ENCODE results near the gene CCDC54.

DNA sequence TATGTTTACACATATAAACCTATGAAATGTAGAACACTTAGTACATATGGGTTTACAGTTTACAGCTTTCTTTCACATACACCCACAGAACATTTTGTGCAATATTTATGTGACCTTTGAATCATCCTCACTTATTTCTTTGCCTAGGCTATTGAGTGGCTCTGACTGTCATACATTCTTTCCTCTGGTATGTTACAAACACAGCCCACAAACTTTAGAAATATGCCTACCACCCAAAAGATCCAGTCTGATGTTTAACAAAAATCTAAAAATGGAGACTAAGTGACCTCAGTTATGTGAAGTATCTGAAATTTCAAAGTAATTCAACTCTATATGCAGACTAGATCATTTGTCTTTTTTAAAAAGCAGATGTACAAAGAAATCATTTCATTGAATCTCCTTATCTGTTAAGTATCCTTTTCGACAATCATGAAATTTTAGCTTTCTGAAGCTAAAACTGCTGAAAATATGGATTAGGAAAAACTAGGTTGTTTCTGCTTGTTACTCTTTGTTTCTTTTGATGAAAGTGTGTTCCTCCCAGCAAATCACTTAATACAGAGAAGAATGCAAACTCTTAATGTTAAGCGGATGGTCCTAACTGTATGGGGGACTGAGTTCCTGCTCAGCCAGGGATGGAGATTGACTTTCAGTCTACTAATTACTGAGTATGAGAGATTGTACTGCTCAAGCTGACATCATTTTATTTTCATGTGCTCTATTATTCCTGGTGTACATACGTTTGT is 27.7 kb downstream of the CCDC54 start:
- TF ChIP-seq ZNF114 (tag by site-specific recombination; IDR thresholded peaks at IDR 0.05) (no peak), KLF9 (tag by site-specific recombination; IDR thresholded peaks at IDR 0.05; ENCODE audit: low read depth) (no peak), SETDB1 (IDR thresholded peaks at IDR 0.05; ENCODE audit: insufficient read length, low read length) (no peak)
- TF ChIP-seq, protein P1, sequence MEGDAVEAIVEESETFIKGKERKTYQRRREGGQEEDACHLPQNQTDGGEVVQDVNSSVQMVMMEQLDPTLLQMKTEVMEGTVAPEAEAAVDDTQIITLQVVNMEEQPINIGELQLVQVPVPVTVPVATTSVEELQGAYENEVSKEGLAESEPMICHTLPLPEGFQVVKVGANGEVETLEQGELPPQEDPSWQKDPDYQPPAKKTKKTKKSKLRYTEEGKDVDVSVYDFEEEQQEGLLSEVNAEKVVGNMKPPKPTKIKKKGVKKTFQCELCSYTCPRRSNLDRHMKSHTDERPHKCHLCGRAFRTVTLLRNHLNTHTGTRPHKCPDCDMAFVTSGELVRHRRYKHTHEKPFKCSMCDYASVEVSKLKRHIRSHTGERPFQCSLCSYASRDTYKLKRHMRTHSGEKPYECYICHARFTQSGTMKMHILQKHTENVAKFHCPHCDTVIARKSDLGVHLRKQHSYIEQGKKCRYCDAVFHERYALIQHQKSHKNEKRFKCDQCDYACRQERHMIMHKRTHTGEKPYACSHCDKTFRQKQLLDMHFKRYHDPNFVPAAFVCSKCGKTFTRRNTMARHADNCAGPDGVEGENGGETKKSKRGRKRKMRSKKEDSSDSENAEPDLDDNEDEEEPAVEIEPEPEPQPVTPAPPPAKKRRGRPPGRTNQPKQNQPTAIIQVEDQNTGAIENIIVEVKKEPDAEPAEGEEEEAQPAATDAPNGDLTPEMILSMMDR (tag by site-specific recombination; IDR thresholded peaks at IDR 0.05), result no peak
